Measurements from ENCODE around the gene ZYX.

GRCh38 chr7:143406002-143406357 lies 24.8 kb downstream of the ZYX start:
- TF ChIP-seq CTCF (IDR thresholded peaks at IDR 0.05; ENCODE audit: insufficient read depth, low read length) (no peak), REST (IDR thresholded peaks at IDR 0.05; ENCODE audit: insufficient replicate concordance, low read depth) (no peak), GABPA (IDR thresholded peaks at IDR 0.05; ENCODE audit: low read depth) (no peak)
